GM12891 (cell line): Measurements from ENCODE around the gene ATAD5.
"Not testable (repeated sequence)": the region's sequence is repeated elsewhere in the genome, so short reads cannot be mapped to it uniquely, and the experiment has no call there.

ENCODE experiments used
- DNase-seq: peaks from one replicate; pipeline ENCODE4 v3.0.0; 2011; ENCODE audit warnings: low spot score; ENCODE audit not compliant: insufficient read length
- FAIRE-seq: peaks from 2 replicates; lab custom pipeline; 2011; peaks lifted over from hg19 to GRCh38; lab: Jason Lieb, UNC
- PAX5 ChIP-seq: IDR thresholded peaks from 2 replicates; pipeline ENCODE4 v1.6.1; 2011; ENCODE audit warnings: low read length, moderate library complexity, mild to moderate bottlenecking; ENCODE audit not compliant: insufficient read depth, severe bottlenecking
- POLR2A ChIP-seq: IDR thresholded peaks from 2 replicates; pipeline ENCODE4 v1.6.1; 2011; ENCODE audit warnings: low read depth, low read length, control low read depth
- POLR2AphosphoS5 ChIP-seq: IDR thresholded peaks from 2 replicates; pipeline ENCODE4 v1.6.1; 2011; ENCODE audit warnings: low read depth, low read length, control low read depth
- POU2F2 ChIP-seq: IDR thresholded peaks from 2 replicates; pipeline ENCODE4 v1.6.1; 2011; ENCODE audit warnings: low read depth, mild to moderate bottlenecking, control low read depth, low read length, moderate library complexity
- SPI1 ChIP-seq: IDR thresholded peaks from 2 replicates; pipeline ENCODE4 v1.6.1; 2011; ENCODE audit warnings: low read depth, low read length, control low read depth
- TAF1 ChIP-seq: IDR thresholded peaks from 2 replicates; pipeline ENCODE4 v1.6.1; 2011; ENCODE audit warnings: low read depth, low read length, control low read depth

ATAD5 gene

GRCh38 chr17:30908717-30909420 lies 77.1 kb downstream of the ATAD5 start:
- DNase-seq = no peak
- no peak for TF ChIP-seq POU2F2
- TF ChIP-seq POLR2AphosphoS5 = no peak
- TF ChIP-seq PAX5 = no peak
- peak; percentile 85 for TF ChIP-seq SPI1
- TF ChIP-seq TAF1 = no peak
- peak; percentile 55 for FAIRE-seq

DNA sequence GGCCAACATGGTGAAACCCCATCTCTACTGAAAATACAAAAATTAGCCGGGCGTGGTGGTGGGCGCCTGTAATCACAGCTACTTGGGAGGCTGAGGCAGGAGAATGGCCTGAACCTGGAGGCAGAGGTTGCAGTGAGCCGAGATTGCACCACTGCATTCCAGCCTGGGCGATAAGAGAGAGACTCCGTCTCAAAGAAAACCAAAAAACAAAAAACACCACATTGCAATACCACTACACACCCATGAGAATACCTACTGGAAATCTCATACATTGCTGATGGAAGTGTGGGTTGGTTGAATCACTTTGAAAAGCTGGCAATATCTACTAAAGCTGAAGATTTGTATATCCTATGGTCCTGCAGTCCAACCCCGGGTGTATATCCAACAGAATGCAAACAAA lies 78.4 kb downstream of the ATAD5 start:
- FAIRE-seq, DNase-seq: not testable (repeated sequence)

DNA sequence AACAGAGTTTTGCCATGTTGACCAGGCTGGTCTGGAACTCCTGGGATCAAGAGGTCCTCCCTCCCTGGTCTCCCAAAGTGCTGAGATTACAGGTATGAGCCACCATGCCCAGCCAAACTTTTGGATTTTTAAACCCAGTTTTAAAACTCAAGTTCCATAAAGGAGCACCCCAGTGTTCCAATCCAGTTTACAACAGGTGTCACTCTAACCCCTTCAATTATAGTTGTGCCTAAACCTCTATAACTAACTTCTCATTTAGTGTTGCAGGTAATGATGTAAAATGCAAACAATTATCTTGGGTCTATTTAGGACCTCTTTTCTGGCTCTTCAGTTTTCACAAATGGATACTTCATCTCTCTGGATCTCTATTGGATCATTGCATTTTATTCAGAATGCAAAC lies 82.2 kb downstream of the ATAD5 start:
- TF ChIP-seq PAX5 (no peak), TAF1 (no peak), POLR2AphosphoS5 (no peak), POU2F2 (no peak), POLR2A (no peak), SPI1 (no peak)
- FAIRE-seq (peak; percentile 73), DNase-seq (no peak)

GRCh38 chr17:30915833-30916611 lies 84.3 kb downstream of the ATAD5 start:
- FAIRE-seq (no peak), DNase-seq (no peak)
- no peak for TF ChIP-seq PAX5
- TF ChIP-seq POLR2AphosphoS5 = no peak
- no peak for TF ChIP-seq SPI1
- TF ChIP-seq TAF1 = no peak
- no peak for TF ChIP-seq POU2F2
- no peak for TF ChIP-seq POLR2A

GRCh38 chr17:30917050-30917449 lies 85.3 kb downstream of the ATAD5 start:
- DNase-seq = no peak
- no peak for FAIRE-seq

GRCh38 chr17:30920282-30920681 lies 88.5 kb downstream of the ATAD5 start:
- FAIRE-seq (no peak), DNase-seq (no peak)
- no peak for TF ChIP-seq POU2F2
- TF ChIP-seq SPI1 = no peak
- TF ChIP-seq TAF1 = no peak
- TF ChIP-seq PAX5 = no peak
- no peak for TF ChIP-seq POLR2AphosphoS5
- no peak for TF ChIP-seq POLR2A

More at GRCh38 chr17:30917050-30917449, 85.3 kb downstream of the ATAD5 start:
- TF ChIP-seq SPI1 (no peak), PAX5 (no peak), TAF1 (no peak), POU2F2 (no peak), POLR2AphosphoS5 (no peak), POLR2A (no peak)

DNA sequence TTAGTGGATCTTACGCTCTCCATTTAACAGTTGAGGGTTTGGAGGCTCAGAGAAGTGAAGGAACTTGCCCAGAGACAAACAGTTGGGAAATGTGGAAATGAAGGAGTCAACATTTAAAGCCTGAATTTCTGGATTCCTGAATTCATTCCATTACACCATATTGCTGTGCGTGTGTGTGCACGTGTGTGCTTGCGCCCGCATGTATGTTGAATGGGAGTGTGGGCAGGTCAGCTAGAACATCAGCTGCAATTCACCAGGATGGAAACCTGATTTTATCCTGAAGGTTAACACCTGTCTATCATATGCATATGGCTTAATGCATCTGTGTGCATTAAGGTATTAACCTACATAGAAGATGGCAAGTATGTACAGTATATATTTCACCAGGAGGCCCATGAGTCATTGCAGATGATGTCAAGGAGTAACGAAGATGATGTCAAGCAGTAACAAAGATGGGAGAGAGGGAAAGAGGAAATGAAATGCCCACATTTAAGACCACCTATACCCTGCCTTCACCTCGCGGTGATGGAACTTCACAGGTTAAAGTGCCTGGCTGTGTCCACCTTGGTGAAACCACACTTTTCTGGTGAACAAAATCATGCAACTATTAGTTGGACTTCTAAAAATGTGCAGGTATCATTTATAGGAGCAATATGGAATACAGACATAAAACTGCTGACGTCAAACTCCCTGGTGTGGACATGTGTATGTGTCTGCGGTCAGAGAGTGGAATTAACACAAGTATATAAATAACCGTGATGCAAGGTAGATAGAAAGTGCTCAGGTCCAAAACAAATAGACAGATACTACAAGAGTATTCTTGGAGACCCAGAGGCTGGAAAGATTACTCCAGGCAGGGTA lies 89.1 kb downstream of the ATAD5 start:
- FAIRE-seq (peak; percentile 64), DNase-seq (no peak)
- TF ChIP-seq SPI1 (peak; percentile 54), TAF1 (no peak)

GRCh38 chr17:30921544-30922196 lies 89.9 kb downstream of the ATAD5 start, which contains the start of gene ADAP2:
ADAP2 (plus strand) TSS chr17:30921945; CDS start chr17:30922015, 70 bp downstream.
- FAIRE-seq (peak; percentile 85), DNase-seq (peak; percentile 51)
- TF ChIP-seq PAX5 (no peak), POLR2A (no peak), SPI1 (peak; percentile 37)

- no peak for TF ChIP-seq POLR2AphosphoS5
- DNase-seq = peak; percentile 50
- FAIRE-seq = no peak
Observed at GRCh38 chr17:30922235-30923030, 90.7 kb downstream of the ATAD5 start.
